ENCODE measurements around the gene CHFR. TPM values are rescaled to one million over a fixed set of nuclear protein-coding genes. Genes with fewer than 3 reads are reported as not detected.

CHFR gene
- total and polyA plus RNA-seq, 9 of the 15 experiments (the other 6 are each of a cell fraction or from before 2014, with no cell fraction given), result 0.61 to 33.9 (median 19.3) TPM

DNA sequence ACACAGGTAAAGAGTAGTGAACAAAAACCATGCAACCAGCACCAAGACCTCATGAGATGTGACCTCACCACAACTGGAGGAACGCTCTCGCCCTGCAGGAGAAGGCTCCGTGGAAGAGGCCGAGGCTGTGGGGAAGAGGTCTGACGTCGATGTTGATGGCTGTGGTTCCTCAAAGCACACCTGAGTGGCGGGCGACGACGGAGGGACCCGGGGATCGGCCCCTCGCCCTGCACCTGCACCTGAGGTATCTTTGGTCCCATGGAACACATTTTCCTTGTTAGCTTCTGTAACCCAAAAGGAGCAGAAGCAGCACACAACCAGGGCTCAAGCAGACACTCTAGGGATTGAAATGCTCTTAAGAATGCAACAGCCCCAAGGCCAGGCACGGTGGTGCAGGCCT is 17.9 kb downstream of the CHFR start:
- CTCF ChIA-PET (ENCODE audit: low intra/inter-chr PET ratio), result no interaction called here
- H3K4me3 ChIP-seq, result no peak overlapping the region

More for the DNA sequence above, 17.9 kb downstream of the CHFR start:
- Histone ChIP-seq H3K79me2 (ENCODE audit: control insufficient read depth, insufficient read depth, low read length) (no peaks in the 10 kb centered on the region), H3K9ac (ENCODE audit: insufficient read depth in 1 of 2, low read depth in 2 of 2, low read length in 2 of 2) (no peak overlapping the region), H2AFZ (ENCODE audit: low read depth, low read length) (no peak overlapping the region), H3K9me1 (ENCODE audit: control insufficient read depth, insufficient read depth, low read length) (no peaks in the 10 kb centered on the region), H3K27me3 (ENCODE audit: control insufficient read depth in 2 of 2, insufficient read depth in 2 of 2, low read length in 2 of 2) (no peaks in the 10 kb centered on the region), H3K4me2 (ENCODE audit: insufficient read depth, low read length) (no peak overlapping the region), H3K27ac (ENCODE audit: extremely low read depth, low read depth, low read length) (no peak overlapping the region), H3K4me1 (replicated peaks in 1 of 2; ENCODE audit: control insufficient read depth in 2 of 2, insufficient read depth in 2 of 2, low read length in 2 of 2) (no peaks in the 10 kb centered on the region), H4K20me1 (replicated peaks; ENCODE audit: control insufficient read depth, insufficient read depth, low read length) (no peaks in the 10 kb centered on the region), H3K36me3 (ENCODE audit: control insufficient read depth, insufficient read depth, low read length) (peaks cover 54% of the 10 kb centered on the region; the same call in 2 of the 3 replicates), H3K9me3 (replicated peaks; ENCODE audit: control insufficient read depth, insufficient read depth, low read depth, low read length) (no peaks in the 10 kb centered on the region; the same call in 1 of the 2 replicates)
- no TSS peak for BruUV-seq (replicated peaks)
- intact Hi-C loops (cut with micrococcal nuclease), result no loop called here
- POLR2A ChIA-PET, result interaction anchor here (0.7 kb wide), 1 partner anchor 31 kb away, joined by 5 read pairs; no protein-coding TSS in a partner anchor
- DNase-seq (ENCODE audit: extremely low read depth in 1 of 4, low spot score in 3 of 4) (no peak), ATAC-seq (no peak), FAIRE-seq (no peak)
- TF ChIP-seq SMAD4 (CRISPR knock-in tag; conservative IDR thresholded peaks at IDR 0.05), result no peak
- TF ChIP-seq ZBTB17 (CRISPR knock-in tag; IDR thresholded peaks at IDR 0.05), result no peak
- TF ChIP-seq, protein P1, sequence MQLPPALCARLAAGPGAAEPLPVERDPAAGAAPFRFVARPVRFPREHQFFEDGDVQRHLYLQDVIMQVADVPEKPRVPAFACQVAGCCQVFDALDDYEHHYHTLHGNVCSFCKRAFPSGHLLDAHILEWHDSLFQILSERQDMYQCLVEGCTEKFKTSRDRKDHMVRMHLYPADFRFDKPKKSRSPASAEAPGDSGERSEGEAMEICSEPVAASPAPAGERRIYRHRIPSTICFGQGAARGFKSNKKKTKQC (CRISPR knock-in tag; IDR thresholded peaks at IDR 0.05), result no peak
- no peak for TF ChIP-seq SRSF3 (IDR thresholded peaks at IDR 0.05; ENCODE audit: insufficient read depth, low read length)
- TF ChIP-seq, protein P2, sequence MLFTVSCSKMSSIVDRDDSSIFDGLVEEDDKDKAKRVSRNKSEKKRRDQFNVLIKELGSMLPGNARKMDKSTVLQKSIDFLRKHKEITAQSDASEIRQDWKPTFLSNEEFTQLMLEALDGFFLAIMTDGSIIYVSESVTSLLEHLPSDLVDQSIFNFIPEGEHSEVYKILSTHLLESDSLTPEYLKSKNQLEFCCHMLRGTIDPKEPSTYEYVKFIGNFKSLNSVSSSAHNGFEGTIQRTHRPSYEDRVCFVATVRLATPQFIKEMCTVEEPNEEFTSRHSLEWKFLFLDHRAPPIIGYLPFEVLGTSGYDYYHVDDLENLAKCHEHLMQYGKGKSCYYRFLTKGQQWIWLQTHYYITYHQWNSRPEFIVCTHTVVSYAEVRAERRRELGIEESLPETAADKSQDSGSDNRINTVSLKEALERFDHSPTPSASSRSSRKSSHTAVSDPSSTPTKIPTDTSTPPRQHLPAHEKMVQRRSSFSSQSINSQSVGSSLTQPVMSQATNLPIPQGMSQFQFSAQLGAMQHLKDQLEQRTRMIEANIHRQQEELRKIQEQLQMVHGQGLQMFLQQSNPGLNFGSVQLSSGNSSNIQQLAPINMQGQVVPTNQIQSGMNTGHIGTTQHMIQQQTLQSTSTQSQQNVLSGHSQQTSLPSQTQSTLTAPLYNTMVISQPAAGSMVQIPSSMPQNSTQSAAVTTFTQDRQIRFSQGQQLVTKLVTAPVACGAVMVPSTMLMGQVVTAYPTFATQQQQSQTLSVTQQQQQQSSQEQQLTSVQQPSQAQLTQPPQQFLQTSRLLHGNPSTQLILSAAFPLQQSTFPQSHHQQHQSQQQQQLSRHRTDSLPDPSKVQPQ (CRISPR knock-in tag; IDR thresholded peaks at IDR 0.05; ENCODE audit: borderline replicate concordance), result no peak
- TF ChIP-seq ZNF143 (CRISPR knock-in tag; IDR thresholded peaks at IDR 0.05), result no peak
- no peak for TF ChIP-seq ZNF699 (CRISPR knock-in tag; IDR thresholded peaks at IDR 0.05; ENCODE audit: insufficient replicate concordance)
- TF ChIP-seq PHF20 (IDR thresholded peaks at IDR 0.05; ENCODE audit: partially characterized antibody), result no peak
- TF ChIP-seq, protein P3, sequence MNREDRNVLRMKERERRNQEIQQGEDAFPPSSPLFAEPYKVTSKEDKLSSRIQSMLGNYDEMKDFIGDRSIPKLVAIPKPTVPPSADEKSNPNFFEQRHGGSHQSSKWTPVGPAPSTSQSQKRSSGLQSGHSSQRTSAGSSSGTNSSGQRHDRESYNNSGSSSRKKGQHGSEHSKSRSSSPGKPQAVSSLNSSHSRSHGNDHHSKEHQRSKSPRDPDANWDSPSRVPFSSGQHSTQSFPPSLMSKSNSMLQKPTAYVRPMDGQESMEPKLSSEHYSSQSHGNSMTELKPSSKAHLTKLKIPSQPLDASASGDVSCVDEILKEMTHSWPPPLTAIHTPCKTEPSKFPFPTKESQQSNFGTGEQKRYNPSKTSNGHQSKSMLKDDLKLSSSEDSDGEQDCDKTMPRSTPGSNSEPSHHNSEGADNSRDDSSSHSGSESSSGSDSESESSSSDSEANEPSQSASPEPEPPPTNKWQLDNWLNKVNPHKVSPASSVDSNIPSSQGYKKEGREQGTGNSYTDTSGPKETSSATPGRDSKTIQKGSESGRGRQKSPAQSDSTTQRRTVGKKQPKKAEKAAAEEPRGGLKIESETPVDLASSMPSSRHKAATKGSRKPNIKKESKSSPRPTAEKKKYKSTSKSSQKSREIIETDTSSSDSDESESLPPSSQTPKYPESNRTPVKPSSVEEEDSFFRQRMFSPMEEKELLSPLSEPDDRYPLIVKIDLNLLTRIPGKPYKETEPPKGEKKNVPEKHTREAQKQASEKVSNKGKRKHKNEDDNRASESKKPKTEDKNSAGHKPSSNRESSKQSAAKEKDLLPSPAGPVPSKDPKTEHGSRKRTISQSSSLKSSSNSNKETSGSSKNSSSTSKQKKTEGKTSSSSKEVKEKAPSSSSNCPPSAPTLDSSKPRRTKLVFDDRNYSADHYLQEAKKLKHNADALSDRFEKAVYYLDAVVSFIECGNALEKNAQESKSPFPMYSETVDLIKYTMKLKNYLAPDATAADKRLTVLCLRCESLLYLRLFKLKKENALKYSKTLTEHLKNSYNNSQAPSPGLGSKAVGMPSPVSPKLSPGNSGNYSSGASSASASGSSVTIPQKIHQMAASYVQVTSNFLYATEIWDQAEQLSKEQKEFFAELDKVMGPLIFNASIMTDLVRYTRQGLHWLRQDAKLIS (CRISPR knock-in tag; IDR thresholded peaks at IDR 0.05), result no peak
- no peak for TF ChIP-seq ZNF212 (CRISPR knock-in tag; IDR thresholded peaks at IDR 0.05)
- in situ Hi-C loops (cut with MboI), result no loop called here
- 96% methylated on average over 10 of the region's 14 CpGs for WGBS (ENCODE audit: insufficient coverage, low coverage, missing lambda C conversion rate)

Data from K562 (cell line).